Mucosa of stomach (tissue), 1 donor: ENCODE data around the gene ITGA3.

Experiments
- H3K27me3 ChIP-seq: one replicate; pipeline ENCODE4 v1.7.0; 2013; ENCODE audit warnings: mild to moderate bottlenecking, low read length; ENCODE audit not compliant: control insufficient read depth, insufficient read depth
- H3K36me3 ChIP-seq: one replicate; pipeline ENCODE4 v1.7.0; 2013; ENCODE audit warnings: low read length; ENCODE audit not compliant: control insufficient read depth, insufficient read depth
- H3K4me1 ChIP-seq: one replicate; pipeline ENCODE4 v1.7.0; 2013; ENCODE audit warnings: mild to moderate bottlenecking, low read length; ENCODE audit not compliant: control insufficient read depth, insufficient read depth
- H3K4me3 ChIP-seq: one replicate; pipeline ENCODE4 v1.7.0; 2013; ENCODE audit warnings: low read length
- H3K9ac ChIP-seq: one replicate; pipeline ENCODE4 v1.7.0; 2013; ENCODE audit warnings: mild to moderate bottlenecking, low read length, moderate library complexity
- H3K9me3 ChIP-seq: one replicate; pipeline ENCODE4 v1.7.0; 2013; ENCODE audit warnings: mild to moderate bottlenecking, low read length, moderate library complexity; ENCODE audit not compliant: control insufficient read depth
- donor health status: Pancreatic carcinoma.

The ITGA3 gene

DNA sequence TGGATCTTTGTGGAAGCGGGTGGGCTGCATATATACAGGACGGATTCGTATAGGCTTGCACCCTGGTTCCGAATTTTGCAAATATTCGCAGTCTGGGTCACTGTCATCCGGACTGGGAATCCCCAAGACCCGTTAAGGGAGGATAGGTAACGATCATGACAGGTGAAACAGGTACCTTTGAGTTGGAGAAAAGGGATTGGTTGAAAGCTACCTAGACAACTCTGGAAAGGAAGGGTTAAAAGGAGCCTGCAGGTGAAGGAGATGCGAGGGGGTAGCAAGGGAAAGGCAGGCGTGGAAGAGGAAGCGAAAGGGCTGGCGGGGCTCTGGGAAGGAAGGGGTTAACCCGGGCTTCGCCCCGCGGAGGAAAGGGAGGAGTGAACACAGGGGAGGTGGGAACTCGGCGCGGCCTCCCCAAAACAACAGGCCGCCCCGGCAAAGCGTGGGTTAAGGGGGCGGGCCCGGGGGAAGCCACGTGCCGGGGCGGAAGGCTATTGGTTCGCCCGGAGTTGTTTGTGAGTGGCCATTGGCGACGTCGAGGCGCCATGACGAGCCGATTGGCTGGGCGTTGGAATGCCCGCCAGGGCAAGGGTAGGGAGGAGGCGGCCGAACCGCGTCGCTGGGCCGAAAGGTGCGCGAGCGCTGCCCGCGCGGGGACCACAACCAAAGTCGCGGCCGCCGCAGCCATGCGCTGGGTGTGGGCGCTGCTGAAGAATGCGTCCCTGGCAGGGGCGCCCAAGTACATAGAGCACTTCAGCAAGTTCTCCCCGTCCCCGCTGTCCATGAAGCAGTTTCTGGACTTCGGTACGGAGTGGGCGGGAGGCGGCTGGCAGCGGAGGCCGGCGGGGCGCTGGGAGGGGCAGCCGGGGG lies 39.1 kb downstream of the ITGA3 start, which contains the start of gene PDK2:
Gene PDK2 (plus strand): TSS at position 599 of the 867 bp plus-strand sequence. CDS start 85 bp downstream, at position 684.
- Histone ChIP-seq H3K4me3 (peak within 1 kb of the TSS; percentile 84), H3K4me1 (peaks cover 17% of the 10 kb centered on the region), H3K36me3 (peaks cover 4% of the 10 kb centered on the region), H3K9ac (peak within 1 kb of the TSS; percentile 82), H3K27me3 (no peaks in the 10 kb centered on the region), H3K9me3 (no peaks in the 10 kb centered on the region)

DNA sequence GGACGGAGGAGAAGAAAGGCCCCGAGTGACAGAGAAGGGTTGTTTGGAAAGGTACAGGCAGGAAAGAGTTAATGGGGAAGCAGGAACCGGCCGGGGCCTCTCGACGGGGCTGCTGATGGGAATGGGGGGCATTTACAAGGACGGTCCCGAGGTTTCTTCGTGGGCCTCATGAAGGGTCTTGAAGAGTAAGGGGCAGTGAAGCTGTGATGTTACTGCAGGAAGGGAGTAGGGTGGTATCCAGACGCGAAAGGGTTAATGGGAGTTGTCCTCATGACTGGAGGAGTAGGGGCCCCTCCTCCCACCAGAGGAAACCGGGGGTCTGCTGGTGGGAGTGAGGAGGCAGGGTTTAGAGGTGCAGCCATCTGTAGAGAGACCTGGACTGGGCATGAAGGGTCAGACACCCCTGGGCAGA lies 39.7 kb downstream of the ITGA3 start:
- H3K4me1 ChIP-seq, result peaks cover 24% of the 10 kb centered on the region

DNA sequence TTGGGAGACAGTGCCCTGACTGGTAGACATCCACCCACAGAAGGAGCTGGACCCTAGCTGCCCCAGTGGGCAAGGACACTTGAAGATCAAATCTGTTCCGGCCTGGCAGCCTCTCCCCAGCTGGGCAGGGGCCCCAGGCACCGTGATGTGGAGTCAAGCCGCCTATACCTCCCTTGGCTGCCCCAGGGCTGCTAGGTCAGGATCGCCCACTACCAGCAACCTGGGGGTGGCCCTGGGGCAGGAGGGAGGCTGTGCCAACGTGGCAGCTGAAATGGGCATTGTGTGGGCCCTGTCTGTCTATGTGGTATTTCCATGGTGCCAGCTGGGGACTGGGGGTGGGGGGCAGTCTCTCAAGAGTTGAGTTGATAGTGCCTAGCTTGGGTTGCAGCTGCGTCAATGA lies 40.2 kb downstream of the ITGA3 start:
- peak overlapping the region; percentile 58 for H3K4me3 ChIP-seq
- H3K27me3 ChIP-seq, result no peaks in the 10 kb centered on the region
- H3K4me1 ChIP-seq, result peaks cover 28% of the 10 kb centered on the region
- no peaks in the 10 kb centered on the region for H3K9me3 ChIP-seq
- peak overlapping the region; percentile 82 for H3K9ac ChIP-seq
- peaks cover 8% of the 10 kb centered on the region for H3K36me3 ChIP-seq

More for the DNA sequence above, 39.7 kb downstream of the ITGA3 start:
- Histone ChIP-seq H3K9ac (peak overlapping the region; percentile 82), H3K27me3 (no peaks in the 10 kb centered on the region), H3K36me3 (peaks cover 8% of the 10 kb centered on the region), H3K9me3 (no peaks in the 10 kb centered on the region), H3K4me3 (peak overlapping the region; percentile 58)

DNA sequence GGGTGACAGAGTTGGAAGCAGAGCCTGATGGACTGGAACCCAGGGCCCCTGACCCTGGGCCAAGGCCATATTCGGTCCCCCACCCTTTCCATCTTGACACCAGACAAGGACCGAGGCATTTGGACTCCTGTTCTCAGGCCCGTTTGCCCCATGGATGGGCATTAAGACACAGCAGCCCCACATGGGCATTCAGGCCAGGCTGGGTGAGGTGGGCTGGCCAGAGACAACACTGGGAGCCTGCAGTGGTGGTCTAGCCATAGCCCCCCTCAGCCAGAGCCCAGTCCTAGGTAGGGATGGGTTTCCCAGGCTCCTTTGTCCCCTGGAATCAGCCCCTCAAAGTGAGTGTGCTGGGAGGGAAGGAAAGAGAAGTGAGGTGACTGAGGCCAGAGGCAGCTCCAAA lies 40.8 kb downstream of the ITGA3 start:
- peak overlapping the region; percentile 82 for H3K9ac ChIP-seq
- peaks cover 35% of the 10 kb centered on the region for H3K4me1 ChIP-seq

GRCh38 chr17:50097455-50097854 lies 41.5 kb downstream of the ITGA3 start:
- H3K9me3 ChIP-seq, result no peaks in the 10 kb centered on the region

More for the DNA sequence above, 40.8 kb downstream of the ITGA3 start:
- Histone ChIP-seq H3K4me3 (no peak overlapping the region), H3K9me3 (no peaks in the 10 kb centered on the region), H3K27me3 (no peaks in the 10 kb centered on the region), H3K36me3 (peaks cover 8% of the 10 kb centered on the region)

GRCh38 chr17:50097926-50098325 lies 42.0 kb downstream of the ITGA3 start:
- Histone ChIP-seq H3K27me3 (no peaks in the 10 kb centered on the region), H3K4me1 (peaks cover 47% of the 10 kb centered on the region), H3K9me3 (no peaks in the 10 kb centered on the region), H3K36me3 (peaks cover 8% of the 10 kb centered on the region), H3K4me3 (no peak overlapping the region), H3K9ac (no peak overlapping the region)

More at GRCh38 chr17:50097455-50097854, 41.5 kb downstream of the ITGA3 start:
- Histone ChIP-seq H3K4me3 (no peak overlapping the region), H3K36me3 (peaks cover 8% of the 10 kb centered on the region), H3K27me3 (no peaks in the 10 kb centered on the region), H3K9ac (no peak overlapping the region), H3K4me1 (peaks cover 42% of the 10 kb centered on the region)

DNA sequence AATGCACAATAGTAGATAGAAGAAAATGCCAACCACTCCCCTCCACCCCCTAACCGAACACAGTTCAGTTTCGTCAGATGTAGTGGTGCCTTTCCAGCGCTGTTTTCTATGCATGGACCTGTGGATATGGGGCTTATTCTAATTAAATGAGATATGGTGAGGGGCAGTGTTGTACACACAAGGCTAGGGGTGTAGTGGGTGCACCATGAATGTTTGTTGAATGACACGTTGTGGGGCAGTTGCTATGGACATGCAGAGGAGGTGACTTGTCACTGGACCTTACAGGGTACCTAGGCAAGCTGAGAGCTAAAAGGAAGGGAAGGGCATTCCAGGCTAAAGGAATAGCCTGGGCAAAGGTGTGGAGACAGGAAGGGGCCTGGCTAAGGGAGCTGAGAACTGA lies 42.7 kb downstream of the ITGA3 start:
- H3K36me3 ChIP-seq, result peaks cover 8% of the 10 kb centered on the region
- no peaks in the 10 kb centered on the region for H3K9me3 ChIP-seq
- peaks cover 49% of the 10 kb centered on the region for H3K4me1 ChIP-seq
- no peak overlapping the region for H3K9ac ChIP-seq
- no peaks in the 10 kb centered on the region for H3K27me3 ChIP-seq
- H3K4me3 ChIP-seq, result no peak overlapping the region

DNA sequence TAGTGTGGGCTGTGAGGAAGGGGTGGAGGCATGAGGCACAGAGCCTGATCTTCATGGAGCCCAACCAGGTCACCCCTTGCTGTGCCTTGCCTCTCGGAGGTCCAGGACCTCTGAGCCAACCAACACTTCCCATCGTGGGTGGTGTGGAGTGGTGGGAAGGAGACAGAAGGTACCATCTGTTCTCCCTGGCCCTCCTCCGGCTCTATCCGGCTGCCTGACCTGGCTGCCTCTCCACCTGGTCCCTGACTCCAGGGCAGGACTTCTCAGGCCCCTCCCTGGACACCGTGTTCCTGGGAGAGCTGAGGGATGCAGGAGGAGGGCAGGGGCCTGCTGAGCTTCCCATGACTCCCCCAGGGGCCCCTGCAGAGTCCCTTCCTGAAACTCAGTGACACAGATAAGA lies 43.1 kb downstream of the ITGA3 start:
- H3K36me3 ChIP-seq, result peaks cover 8% of the 10 kb centered on the region
- no peak overlapping the region for H3K4me3 ChIP-seq
- H3K9ac ChIP-seq, result no peak overlapping the region
- H3K27me3 ChIP-seq, result no peaks in the 10 kb centered on the region
- H3K4me1 ChIP-seq, result peaks cover 49% of the 10 kb centered on the region
- H3K9me3 ChIP-seq, result no peaks in the 10 kb centered on the region

DNA sequence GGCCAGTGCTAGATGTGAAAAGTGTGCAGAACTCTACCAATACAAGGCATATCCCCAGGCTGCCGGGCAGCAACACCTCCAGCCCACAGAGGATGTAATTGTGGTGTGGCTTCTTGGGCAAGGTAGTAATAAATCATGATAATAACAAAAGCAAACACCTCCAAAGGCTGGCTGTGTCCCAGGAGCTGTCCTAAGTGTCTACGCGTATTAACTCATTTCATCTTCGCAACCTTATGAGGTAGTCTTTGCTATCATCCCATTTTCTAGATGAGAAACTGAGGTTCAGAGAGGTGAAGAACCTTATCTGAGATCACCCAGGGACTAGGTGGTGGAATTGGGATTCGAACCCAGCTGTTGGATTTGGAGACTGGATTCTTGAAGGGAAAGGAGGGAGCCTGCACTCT lies 44.6 kb downstream of the ITGA3 start:
- Histone ChIP-seq H3K27me3 (no peaks in the 10 kb centered on the region), H3K9ac (peak overlapping the region; percentile 48), H3K4me3 (peak overlapping the region; percentile 0), H3K36me3 (peaks cover 8% of the 10 kb centered on the region), H3K9me3 (no peaks in the 10 kb centered on the region), H3K4me1 (peaks cover 49% of the 10 kb centered on the region)

DNA sequence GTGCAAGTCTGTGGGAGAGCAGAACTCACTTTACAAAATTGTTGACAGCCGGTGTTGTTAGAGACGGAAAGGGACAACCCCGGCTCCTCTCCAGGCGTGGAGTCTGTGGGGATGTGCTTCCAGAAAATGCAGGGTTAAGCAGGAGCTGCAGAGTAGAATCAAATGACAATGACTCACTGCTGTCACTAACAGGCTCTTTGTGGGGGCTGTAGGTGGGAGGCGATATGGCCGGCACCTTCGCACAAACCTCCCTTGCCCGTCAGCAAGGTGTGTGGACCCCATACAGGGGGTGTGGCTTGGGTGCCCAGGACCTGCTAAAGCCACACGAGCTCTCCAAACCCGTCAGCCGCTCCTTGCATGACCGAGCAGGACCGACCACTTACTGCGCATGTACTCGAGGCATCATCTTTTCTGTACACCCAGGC lies 45.0 kb downstream of the ITGA3 start:
- Histone ChIP-seq H3K9ac (peak overlapping the region; percentile 48), H3K4me1 (peaks cover 45% of the 10 kb centered on the region), H3K4me3 (peak overlapping the region; percentile 20), H3K9me3 (no peaks in the 10 kb centered on the region), H3K27me3 (no peaks in the 10 kb centered on the region), H3K36me3 (peaks cover 8% of the 10 kb centered on the region)

- Histone ChIP-seq H3K4me3 (peak overlapping the region; percentile 20), H3K4me1 (peaks cover 39% of the 10 kb centered on the region), H3K9me3 (no peaks in the 10 kb centered on the region), H3K27me3 (no peaks in the 10 kb centered on the region), H3K9ac (peak overlapping the region; percentile 68), H3K36me3 (peaks cover 8% of the 10 kb centered on the region)
Observed at GRCh38 chr17:50101346-50102163, 45.6 kb downstream of the ITGA3 start.
